HCT116 (cell line): ENCODE measurements around the gene SMIM11. TPM values are rescaled to one million over a fixed set of nuclear protein-coding genes. Genes with fewer than 3 reads are reported as not detected.

Experiments used
- ATAC-seq: fragments of 200-7000 bp; cut with Tn5 transposase; 2 replicates; pipeline ENCODE4 v1.9.1; 2020; ENCODE audit warnings: mild to moderate bottlenecking, moderate library complexity
- BruUV-seq: library from RNA; stranded (reverse); fragments of 400-500 nt; replicated peaks from 2 replicates; lab custom pipeline; 2021; lab: Mats Ljungman, UMichigan
- CTCF ChIA-PET: fragments of 300-600 bp; sonication (Branson Sonifier 250); formaldehyde crosslinking; loops from one replicate; lab custom pipeline; 2021; ENCODE audit warnings: antibody characterized with exemption; lab: Charles Lee
- POLR2A ChIA-PET: fragments of 300-600, 350-600 bp; sonication (Branson Sonifier 250); formaldehyde crosslinking; loops from one replicate; lab custom pipeline; 2021; ENCODE audit warnings: antibody characterized with exemption; lab: Charles Lee
- RAD21 ChIA-PET, 2 experiments: fragments of 300-600 bp; sonication (Branson Sonifier 250); formaldehyde crosslinking; loops; one replicate each; lab custom pipeline; 2023; ENCODE audit warnings: low total read pairs in 2 of 2; ENCODE audit not compliant: uncharacterized antibody in 2 of 2, unreplicated experiment in 2 of 2, low non-redundant PET in 1 of 2; lab: Charles Lee
- DNase-seq: peaks from one replicate; pipeline ENCODE4 v3.0.0-alpha.2; 2010; ENCODE audit warnings: low read depth, low spot score
- H2AFZ ChIP-seq: fragments of 200-600 bp; shearing (Covaris generic), sonication (generic); 2 replicates; pipeline ENCODE4 v1.6.1; 2017; ENCODE audit warnings: low read depth, mixed run types, mixed read lengths, antibody characterized with exemption, low read length; ENCODE audit not compliant: poor library complexity, severe bottlenecking
- H3K27ac ChIP-seq: 2 replicates; pipeline ENCODE4 v1.5.1; 2012; ENCODE audit warnings: low read depth, low read length
- H3K27me3 ChIP-seq: fragments of 200-600 bp; sonication (generic); 2 replicates; pipeline ENCODE4 v1.6.1; 2016; ENCODE audit warnings: mixed run types, low read length, mixed read lengths; ENCODE audit not compliant: insufficient read depth
- H3K36me3 ChIP-seq, 2 experiments: fragments of 200-500 bp in 1 of 2; fragments of 200-600 bp in 1 of 2; sonication (Bioruptor generic) in 1 of 2; sonication (generic) in 1 of 2; 2 replicates each; pipeline versions ENCODE4 v1.5.1 to v1.6.1; 2014 to 2016; ENCODE audit warnings: low read length in 2 of 2, inconsistent platforms in 1 of 2, mixed read lengths in 1 of 2, mixed run types in 1 of 2; ENCODE audit not compliant: insufficient read depth in 2 of 2, control insufficient read depth in 1 of 2
- H3K4me1 ChIP-seq, 2 experiments: fragments of 200-600 bp in 1 of 2; sonication (generic) in 1 of 2; 2 replicates each; pipeline versions ENCODE4 v1.5.1 to v1.6.1; 2012 to 2017; ENCODE audit warnings: low read length in 2 of 2, inconsistent platforms in 1 of 2, mild to moderate bottlenecking in 1 of 2, mixed read lengths in 1 of 2, mixed run types in 1 of 2, moderate library complexity in 1 of 2; ENCODE audit not compliant: insufficient read depth in 2 of 2, control insufficient read depth in 1 of 2
- H3K4me2 ChIP-seq: fragments of 200-600 bp; sonication (generic); 2 replicates; pipeline ENCODE4 v1.6.1; 2017; ENCODE audit warnings: mixed run types, low read length, mixed read lengths
- H3K4me3 ChIP-seq, 2 experiments: fragments of 200-600 bp in 1 of 2; sonication (generic) in 1 of 2; replicated peaks in 1 of 2; 2 replicates each; pipeline ENCODE4 v1.5.1; 2011 to 2016; ENCODE audit warnings: low read length in 2 of 2, control low read depth in 1 of 2, low read depth in 1 of 2, mild to moderate bottlenecking in 1 of 2, mixed read lengths in 1 of 2, mixed run types in 1 of 2
- H3K79me2 ChIP-seq: fragments of 200-600 bp; sonication (generic); 2 replicates; pipeline ENCODE4 v1.6.1; 2017; ENCODE audit warnings: mild to moderate bottlenecking, mixed run types, low read length, moderate library complexity, mixed read lengths; ENCODE audit not compliant: insufficient read depth
- H3K9ac ChIP-seq: fragments of 200-600 bp; sonication (generic); 2 replicates; pipeline ENCODE4 v1.6.1; 2016; ENCODE audit warnings: low read length, mixed read lengths
- H3K9me2 ChIP-seq: fragments of 200-600 bp; sonication (generic), shearing (Covaris generic); 2 replicates; pipeline ENCODE4 v1.6.1; 2017; ENCODE audit warnings: mixed run types, mild to moderate bottlenecking, moderate library complexity; ENCODE audit not compliant: insufficient read depth
- H3K9me3 ChIP-seq, 2 experiments: fragments of 200-500 bp in 1 of 2; fragments of 200-600 bp in 1 of 2; sonication (Bioruptor generic) in 1 of 2; sonication (generic) in 1 of 2; 2 replicates each; pipeline ENCODE4 v1.6.1; 2014 to 2017; ENCODE audit warnings: low read length in 2 of 2, mixed read lengths in 2 of 2, inconsistent platforms in 1 of 2, low read depth in 1 of 2, mild to moderate bottlenecking in 1 of 2, mixed run types in 1 of 2, moderate library complexity in 1 of 2; ENCODE audit not compliant: control insufficient read depth in 1 of 2, insufficient read depth in 1 of 2
- H4K20me1 ChIP-seq: fragments of 200-600 bp; sonication (generic), shearing (Covaris generic); 2 replicates; pipeline ENCODE4 v1.6.1; 2017; ENCODE audit warnings: mixed run types, mild to moderate bottlenecking, moderate library complexity; ENCODE audit not compliant: insufficient read depth
- EGR1 ChIP-seq: IDR thresholded peaks from 2 replicates; pipeline ENCODE4 v1.6.1; 2012; ENCODE audit warnings: low read depth
- ELF1 ChIP-seq: IDR thresholded peaks from 2 replicates; pipeline ENCODE4 v1.6.1; 2012; ENCODE audit warnings: low read depth, borderline replicate concordance
- EZH2 ChIP-seq: fragments of 200-600 bp; sonication (generic); IDR thresholded peaks from 2 replicates; pipeline ENCODE4 v1.6.1; 2017; ENCODE audit warnings: antibody characterized with exemption, mixed run types
- EZH2phosphoT487 ChIP-seq: fragments of 200-600 bp; IDR thresholded peaks from 2 replicates; pipeline ENCODE4 v1.6.1; 2018; ENCODE audit warnings: antibody characterized with exemption, borderline replicate concordance
- FOSL1 ChIP-seq: IDR thresholded peaks from 2 replicates; pipeline ENCODE4 v1.6.1; 2012; ENCODE audit warnings: low read depth
- JUND ChIP-seq: IDR thresholded peaks from 2 replicates; pipeline ENCODE4 v1.6.1; 2012
- MAX ChIP-seq: IDR thresholded peaks from 2 replicates; pipeline ENCODE4 v1.6.1; 2012
- RAD21 ChIP-seq: IDR thresholded peaks from 2 replicates; pipeline ENCODE4 v1.6.1; 2012; ENCODE audit warnings: low read depth, mild to moderate bottlenecking
- REST ChIP-seq: IDR thresholded peaks from 2 replicates; pipeline ENCODE4 v1.6.1; 2012; ENCODE audit warnings: low read depth
- SIN3A ChIP-seq: IDR thresholded peaks from 2 replicates; pipeline ENCODE4 v1.6.1; 2012; ENCODE audit warnings: low read depth
- SP1 ChIP-seq: IDR thresholded peaks from 2 replicates; pipeline ENCODE4 v1.6.1; 2012; ENCODE audit warnings: low read depth
- SRF ChIP-seq: IDR thresholded peaks from 2 replicates; pipeline ENCODE4 v1.6.1; 2012; ENCODE audit warnings: low read depth
- TCF7L2 ChIP-seq: IDR thresholded peaks from 2 replicates; pipeline ENCODE4 v1.7.0; 2011; ENCODE audit warnings: borderline replicate concordance, inconsistent platforms; ENCODE audit not compliant: insufficient read depth, insufficient read length; ENCODE audit errors: extremely low read depth
- ZNF274 ChIP-seq: fragments of 200-500 bp; sonication (Bioruptor generic); IDR thresholded peaks from 2 replicates; pipeline ENCODE4 v1.6.1; 2014; ENCODE audit warnings: mild to moderate bottlenecking, low read depth, low read length, inconsistent platforms
- intact Hi-C: fragments of 100-400 bp; cut with micrococcal nuclease; formaldehyde crosslinking; loops from 2 replicates; pipeline ENCODE4 v1.10.0; 2022
- total RNA-seq: library from RNA; stranded (reverse); gene quantifications from one replicate; pipeline ENCODE4 v1.2.1, GENCODE V29; 2021; ENCODE audit not compliant: unreplicated experiment

The SMIM11 gene
- total RNA-seq, 1 experiment from 2014 or later: 18.9 TPM

GRCh38 chr21:34357889-34358288 is 17.4 kb upstream of the SMIM11 start:
- H3K4me1 ChIP-seq: peaks cover 3 to 7% of the 10 kb centered on the region in 2 experiments; a peak in 2 of 4 replicates
- no peaks in the 10 kb centered on the region for H4K20me1 ChIP-seq
- DNase-seq (no peak), ATAC-seq (no peak)
- H3K36me3 ChIP-seq: no peaks in the 10 kb centered on the region
- H3K27me3 ChIP-seq: no peaks in the 10 kb centered on the region
- CTCF ChIA-PET: interaction anchor here (1.0 to 2.6 kb wide), 2 partner anchors 10 kb away, joined by 4 to 13 read pairs; no protein-coding TSS in a partner anchor
- no peak overlapping the region for H3K4me3 ChIP-seq
- TF ChIP-seq JUND: no peak
- TF ChIP-seq EZH2phosphoT487: no peak
- no peak for TF ChIP-seq FOSL1
- TF ChIP-seq MAX: no peak
- no peak for TF ChIP-seq SRF
- no peak for TF ChIP-seq EZH2
- TF ChIP-seq SP1: no peak
- TF ChIP-seq EGR1: no peak
- no peak for TF ChIP-seq REST
- TF ChIP-seq ELF1: no peak
- TF ChIP-seq SIN3A: no peak
- TF ChIP-seq TCF7L2: no peak
- no peak for TF ChIP-seq ZNF274
- no peak for TF ChIP-seq RAD21
- H3K27ac ChIP-seq: no peak overlapping the region
- no peak overlapping the region for H2AFZ ChIP-seq
- BruUV-seq: no TSS peak
- H3K9me2 ChIP-seq: no peaks in the 10 kb centered on the region
- no peaks in the 10 kb centered on the region for H3K79me2 ChIP-seq
- H3K4me2 ChIP-seq: no peak overlapping the region
- POLR2A ChIA-PET: no interaction called here
- intact Hi-C loops: no loop called here
- no peak overlapping the region for H3K9ac ChIP-seq
- RAD21 ChIA-PET: no interaction called here
- H3K9me3 ChIP-seq: no peaks in the 10 kb centered on the region
